ENCODE results near the gene XPO6.
A peak's percentile ranks its signal among the peaks of the same experiment; 100 is the strongest.

The XPO6 gene

GRCh38 chr16:28259781-28260150 is 48.0 kb upstream of the XPO6 start:
- Histone ChIP-seq H3K4me1 (ENCODE audit: control insufficient read depth, insufficient read depth, low read length) (no peaks in the 10 kb centered on the region), H3K4me3 (ENCODE audit: low read depth, low read length) (no peak overlapping the region), H3K27ac (ENCODE audit: extremely low read depth, low read depth, low read length) (no peak overlapping the region), H3K9me3 (ENCODE audit: control insufficient read depth, insufficient read depth, low read depth, low read length) (no peaks in the 10 kb centered on the region), H3K36me3 (ENCODE audit: control insufficient read depth in 2 of 2, insufficient read depth in 1 of 2, low read length in 2 of 2) (no peaks in the 10 kb centered on the region)
- POLR2A ChIA-PET = no interaction called here
- CTCF ChIA-PET = no interaction called here
- TF ChIP-seq GLI4 (tag by site-specific recombination; IDR thresholded peaks at IDR 0.05) = 0 out of 2 replicates have a peak, but pooled peaks have one; percentile 56
- TF ChIP-seq ZNF677 (tag by site-specific recombination; IDR thresholded peaks at IDR 0.05) = no peak
- TF ChIP-seq ZSCAN4 (tag by site-specific recombination; IDR thresholded peaks at IDR 0.05) = peak; percentile 55; the same call in 1 of the 2 replicates

GRCh38 chr16:28259091-28259780 is 47.5 kb upstream of the XPO6 start:
- CTCF ChIA-PET = no interaction called here
- TF ChIP-seq ZBTB49 (tag by site-specific recombination; IDR thresholded peaks at IDR 0.05; ENCODE audit: low read depth) (no peak), ZNF341 (tag by site-specific recombination; IDR thresholded peaks at IDR 0.05; ENCODE audit: low read depth) (no peak), ZBTB26 (tag by site-specific recombination; optimal IDR thresholded peaks at IDR 0.05) (no peak), ZFP3 (tag by site-specific recombination; IDR thresholded peaks at IDR 0.05; ENCODE audit: low read depth) (no peak), SCRT2 (tag by site-specific recombination; IDR thresholded peaks at IDR 0.05) (no peak), PATZ1 (tag by site-specific recombination; IDR thresholded peaks at IDR 0.05) (no peak), ZNF558 (tag by site-specific recombination; IDR thresholded peaks at IDR 0.05) (no peak), INSM2 (tag by site-specific recombination; IDR thresholded peaks at IDR 0.05) (no peak), EGR2 (tag by site-specific recombination; IDR thresholded peaks at IDR 0.05; ENCODE audit: low read depth) (peak; percentile 67), ZNF658 (tag by site-specific recombination; IDR thresholded peaks at IDR 0.05) (no peak), ZNF544 (tag by site-specific recombination; IDR thresholded peaks at IDR 0.05) (no peak), YY2 (tag by site-specific recombination; IDR thresholded peaks at IDR 0.05) (no peak), ZNF768 (tag by site-specific recombination; IDR thresholded peaks at IDR 0.05) (no peak), PRDM2 (tag by site-specific recombination; IDR thresholded peaks at IDR 0.05; ENCODE audit: borderline replicate concordance) (no peak), ZFHX2 (tag by site-specific recombination; conservative IDR thresholded peaks at IDR 0.05) (peak; percentile 51; the same call in 1 of the 2 replicates)
- no peaks in the 10 kb centered on the region for H3K9me3 ChIP-seq (ENCODE audit: control insufficient read depth, insufficient read depth, low read depth, low read length)
- no peak overlapping the region for H3K27ac ChIP-seq (ENCODE audit: extremely low read depth, low read depth, low read length)
- POLR2A ChIA-PET = no interaction called here
- H3K4me1 ChIP-seq (ENCODE audit: control insufficient read depth, insufficient read depth, low read length) = no peaks in the 10 kb centered on the region
- H3K4me3 ChIP-seq (ENCODE audit: low read depth, low read length) = no peak overlapping the region
- no peaks in the 10 kb centered on the region for H3K36me3 ChIP-seq (ENCODE audit: control insufficient read depth in 2 of 2, insufficient read depth in 1 of 2, low read length in 2 of 2)

All from HEK293 (cell line).